HUDEP-2 (cell line): ENCODE data around the gene MUC5AC.
A peak's percentile ranks its signal among the peaks of the same experiment; 100 is the strongest.

Experiments
- DNase-seq, 76 experiments: peaks; one replicate each; lab custom pipeline; 2025; ENCODE audit not compliant: unreplicated experiment in 76 of 76; lab: John Stamatoyannopoulos, UW

The MUC5AC gene

GRCh38 chr11:1193326-1194230 is 35.8 kb downstream of the MUC5AC start:
- no peak for DNase-seq

- no peak for DNase-seq
These were observed 36.7 kb downstream of the MUC5AC start for GRCh38 chr11:1194231-1194976.

- no peak for DNase-seq
These were observed 37.4 kb downstream of the MUC5AC start for GRCh38 chr11:1194977-1195681.

GRCh38 chr11:1195682-1196515 is 38.1 kb downstream of the MUC5AC start:
- no peak for DNase-seq

GRCh38 chr11:1196516-1197391 is 39.0 kb downstream of the MUC5AC start:
- DNase-seq: no peak

GRCh38 chr11:1197431-1197885 is 39.7 kb downstream of the MUC5AC start:
- DNase-seq: no peak

- DNase-seq: no peak
These were observed 40.3 kb downstream of the MUC5AC start for GRCh38 chr11:1197886-1198560.

GRCh38 chr11:1198561-1199240 is 40.9 kb downstream of the MUC5AC start:
- no peak for DNase-seq

GRCh38 chr11:1199241-1199750 is 41.5 kb downstream of the MUC5AC start:
- no peak for DNase-seq

- no peak for DNase-seq
These were observed 42.2 kb downstream of the MUC5AC start for GRCh38 chr11:1199751-1200610.

GRCh38 chr11:1200611-1201191 is 42.9 kb downstream of the MUC5AC start:
- no peak for DNase-seq

- DNase-seq: no peak
These were observed 43.8 kb downstream of the MUC5AC start for GRCh38 chr11:1201395-1202153.

- peak in 1 of 76 experiments; percentile 3 for DNase-seq
These were observed 44.5 kb downstream of the MUC5AC start for GRCh38 chr11:1202154-1202775.

GRCh38 chr11:1202776-1203504 is 45.2 kb downstream of the MUC5AC start:
- DNase-seq: peak in 27 of 76 experiments; percentile 2 to 50 (median 20)
